K562 (cell line): ENCODE data around the gene ZNF598. TPM values are rescaled to one million over a fixed set of nuclear protein-coding genes. Genes with fewer than 3 reads are reported as not detected.

ENCODE experiments used
- BACH1 ChIP-seq: fragments of 200-800 bp; sonication (Bioruptor generic); IDR thresholded peaks from 2 replicates; pipeline ENCODE4 v1.6.1; 2016; ENCODE audit warnings: missing genetic modification characterization, missing compliant biosample characterization
- ELK3 ChIP-seq: fragments of 450-650 bp; formaldehyde crosslinking; IDR thresholded peaks from 2 replicates; pipeline ENCODE4 v1.4.0; 2020; ENCODE audit warnings: mild to moderate bottlenecking
- EWSR1 ChIP-seq: fragments of 450-650 bp; IDR thresholded peaks from 2 replicates; pipeline ENCODE4 v1.6.1; 2018; ENCODE audit warnings: borderline replicate concordance, mild to moderate bottlenecking, low read depth, moderate library complexity; ENCODE audit not compliant: partially characterized antibody
- FOXP4 ChIP-seq: sonication (generic); formaldehyde crosslinking; IDR thresholded peaks from 2 replicates; pipeline ENCODE4 v1.8.0; 2022; ENCODE audit warnings: mild to moderate bottlenecking, missing genetic modification reagents, borderline replicate concordance
- HDAC3 ChIP-seq: fragments of 450-650 bp; IDR thresholded peaks from 2 replicates; pipeline ENCODE4 v1.6.1; 2018; ENCODE audit warnings: borderline replicate concordance, mild to moderate bottlenecking, moderate library complexity; ENCODE audit not compliant: partially characterized antibody
- MITF ChIP-seq: IDR thresholded peaks from 2 replicates; pipeline ENCODE4 v1.6.1; 2014; ENCODE audit warnings: antibody characterized with exemption
- NCOR1 ChIP-seq: fragments of 450-650 bp; IDR thresholded peaks from 2 replicates; pipeline ENCODE4 v1.6.1; 2016; ENCODE audit warnings: mild to moderate bottlenecking, moderate library complexity
- NR2C1 ChIP-seq, 2 experiments: fragments of 450-650 bp; IDR thresholded peaks; 2 replicates each; pipeline ENCODE4 v1.6.1; 2017; ENCODE audit warnings: mild to moderate bottlenecking in 2 of 2, antibody characterized with exemption in 1 of 2, inconsistent platforms in 1 of 2, missing compliant biosample characterization in 1 of 2, missing genetic modification characterization in 1 of 2
- NR3C1 ChIP-seq: sonication (generic); formaldehyde crosslinking; IDR thresholded peaks from 2 replicates; pipeline ENCODE4 v1.8.1; 2022; ENCODE audit warnings: missing genetic modification reagents
- RBM14 ChIP-seq: fragments of 200-400 bp; formaldehyde crosslinking; IDR thresholded peaks from 2 replicates; pipeline ENCODE4 v1.6.1; 2018; ENCODE audit warnings: low read depth, mild to moderate bottlenecking, low read length, moderate library complexity, borderline replicate concordance; ENCODE audit not compliant: insufficient read depth
- TAF1 ChIP-seq: IDR thresholded peaks from 2 replicates; pipeline ENCODE4 v1.6.1; 2011; ENCODE audit warnings: mild to moderate bottlenecking, low read length, moderate library complexity; ENCODE audit not compliant: insufficient read depth, control insufficient read depth, severe bottlenecking; ENCODE audit errors: extremely low read depth
- ZBTB11 ChIP-seq, 3 experiments: fragments of 200-800 bp in 1 of 3; fragments of 250-450 bp in 1 of 3; fragments of 450-650 bp in 1 of 3; sonication (Bioruptor Pico) in 1 of 3; sonication (Bioruptor generic) in 1 of 3; formaldehyde crosslinking in 1 of 3; IDR thresholded peaks; 2 replicates each; pipeline versions ENCODE4 v1.6.1 to v1.8.0; 2016 to 2022; ENCODE audit warnings: mild to moderate bottlenecking in 2 of 3, missing genetic modification characterization in 2 of 3, missing compliant biosample characterization in 1 of 3, moderate library complexity in 1 of 3
- ZNF121 ChIP-seq: sonication (generic); formaldehyde crosslinking; conservative IDR thresholded peaks from 2 replicates; pipeline ENCODE4 v1.8.0; 2022; ENCODE audit warnings: missing genetic modification reagents
- ZNF551 ChIP-seq: fragments of 250-450 bp; sonication (Bioruptor Pico); IDR thresholded peaks from 2 replicates; pipeline ENCODE4 v1.5.0; 2021; ENCODE audit warnings: mild to moderate bottlenecking, moderate library complexity
- ZNF584 ChIP-seq: fragments of 200-800 bp; sonication (Bioruptor generic); IDR thresholded peaks from 2 replicates; pipeline ENCODE4 v1.6.1; 2016; ENCODE audit warnings: low read depth, mild to moderate bottlenecking, missing genetic modification characterization, missing compliant biosample characterization
- ZNF696 ChIP-seq: fragments of 250-450 bp; sonication (Bioruptor Pico); conservative IDR thresholded peaks from 2 replicates; pipeline ENCODE4 v1.4.0; 2020; ENCODE audit warnings: mild to moderate bottlenecking, moderate library complexity
- polyA plus RNA-seq, 8 experiments: library from polyadenylated mRNA; depleted of rRNA in 4 of 8; stranded (reverse) in 5 of 8; unstranded in 3 of 8; fragments of >200 nt; fragmentation: Nextera tagmentation in 2 of 8; fragmentation: Illumina TruSeq in 1 of 8; extraction: Ambion mirVana in 2 of 8; extraction: Trizol in 1 of 8; gene quantifications; 2 replicates each; pipeline versions ENCODE4 v1.2.1 to v1.2.3, GENCODE V29; 2011 to 2014; ENCODE audit warnings: inconsistent platforms in 1 of 8, missing spikeins in 1 of 8
- total RNA-seq, 7 experiments: library from RNA; depleted of rRNA in 6 of 7; stranded (reverse); fragments of >200 nt in 6 of 7; fragmentation: Illumina TruSeq in 2 of 7; extraction: Trizol in 2 of 7; gene quantifications; 2 replicates each; pipeline versions ENCODE4 v1.2.1 to v1.2.3, GENCODE V29; 2011 to 2021; ENCODE audit warnings: low replicate concordance in 1 of 7

Gene ZNF598
- total and polyA plus RNA-seq, 9 of the 15 experiments (the other 6 are each of a cell fraction or from before 2014, with no cell fraction given): 0.11 to 115 (median 29.6) TPM

GRCh38 chr16:2003827-2004641 lies 5.6 kb downstream of the ZNF598 start (continued):
- TF ChIP-seq ELK3 (CRISPR knock-in tag) (no peak), EWSR1 (no peak), NCOR1 (no peak), ZNF696 (no peak), MITF (no peak), NR3C1 (CRISPR knock-in tag) (no peak), ZNF121 (CRISPR knock-in tag) (no peak), ZNF584 (CRISPR knock-in tag) (no peak), ZNF551 (CRISPR knock-in tag) (no peak), HDAC3 (no peak), FOXP4 (CRISPR knock-in tag) (peak; percentile 47; the same call in 1 of the 2 replicates), TAF1 (no peak), RBM14 (no peak), BACH1 (no peak), ZBTB11 (CRISPR knock-in tag; IDR thresholded peaks at IDR 0.05) (no peak), NR2C1 (IDR thresholded peaks at IDR 0.05) (no peak), NR2C1 (tag; IDR thresholded peaks at IDR 0.05) (peak; percentile 51; the same call in 1 of the 2 replicates)
